Measurements from ENCODE around the gene SLC41A2. TPM values are rescaled to one million over a fixed set of nuclear protein-coding genes. Genes with fewer than 3 reads are reported as not detected.

SLC41A2 gene
- total and polyA plus RNA-seq, 9 of the 15 experiments (the other 6 are each of a cell fraction or from before 2014, with no cell fraction given), result 0.01 to 0.89 (median 0.16) TPM; not detected in 1

GRCh38 chr12:104964167-104964855 lies 6.2 kb upstream of the SLC41A2 start:
- H3K79me2 ChIP-seq (ENCODE audit: control insufficient read depth, insufficient read depth, low read length), result no peaks in the 10 kb centered on the region
- 5% methylated on average over 8 of the region's 8 CpGs for WGBS (ENCODE audit: insufficient coverage, low coverage, missing lambda C conversion rate)
- POLR2A ChIA-PET, result no interaction called here
- H4K20me1 ChIP-seq (replicated peaks; ENCODE audit: control insufficient read depth, insufficient read depth, low read length), result no peaks in the 10 kb centered on the region
- ATAC-seq (no peak), FAIRE-seq (no peak), DNase-seq (ENCODE audit: extremely low read depth in 1 of 4, low spot score in 3 of 4) (no peak)
- BruUV-seq (replicated peaks), result no TSS peak
- no peak overlapping the region for H2AFZ ChIP-seq (ENCODE audit: low read depth, low read length)
- no peak overlapping the region for H3K4me3 ChIP-seq
- H3K9me1 ChIP-seq (ENCODE audit: control insufficient read depth, insufficient read depth, low read length), result no peaks in the 10 kb centered on the region
- H3K27me3 ChIP-seq (ENCODE audit: control insufficient read depth in 2 of 2, insufficient read depth in 2 of 2, low read length in 2 of 2), result peaks cover 6 to 12% of the 10 kb centered on the region in 2 experiments; a peak in 4 of 5 replicates
- H3K27ac ChIP-seq (ENCODE audit: extremely low read depth, low read depth, low read length), result no peak overlapping the region
- no peaks in the 10 kb centered on the region for H3K9me3 ChIP-seq (replicated peaks; ENCODE audit: control insufficient read depth, insufficient read depth, low read depth, low read length)
- intact Hi-C loops (cut with micrococcal nuclease), result no loop called here
- no peak for TF ChIP-seq CEBPZ (IDR thresholded peaks at IDR 0.05; ENCODE audit: borderline replicate concordance, low read depth, low read length)
- TF ChIP-seq RNF2 (IDR thresholded peaks at IDR 0.05), result no peak
- TF ChIP-seq FOXK2 (conservative IDR thresholded peaks at IDR 0.05 in 1 of 2, IDR thresholded peaks at IDR 0.05 in 1 of 2; ENCODE audit: low read depth in 2 of 2), result no peak
- TF ChIP-seq SPI1 (IDR thresholded peaks at IDR 0.05; ENCODE audit: borderline replicate concordance, low read depth, low read length), result no peak
- no peak for TF ChIP-seq ZBTB43 (CRISPR knock-in tag; IDR thresholded peaks at IDR 0.05)
- TF ChIP-seq ZNF280A (IDR thresholded peaks at IDR 0.05; ENCODE audit: low read depth, partially characterized antibody), result no peak
- no peak for TF ChIP-seq KLF1 (tag; IDR thresholded peaks at IDR 0.05)
- TF ChIP-seq XRCC4 (IDR thresholded peaks at IDR 0.05; ENCODE audit: extremely low read depth, insufficient read depth, insufficient read length), result no peak
- TF ChIP-seq TAF9B (IDR thresholded peaks at IDR 0.05; ENCODE audit: partially characterized antibody), result no peak
- TF ChIP-seq CCNT2 (IDR thresholded peaks at IDR 0.05; ENCODE audit: borderline replicate concordance, extremely low read depth, insufficient read length, low read depth, low read length), result no peak
- no peak for TF ChIP-seq NFXL1 (CRISPR knock-in tag; IDR thresholded peaks at IDR 0.05)
- no peak for TF ChIP-seq ZNF445 (CRISPR knock-in tag; IDR thresholded peaks at IDR 0.05; ENCODE audit: low read depth)
- no peak for TF ChIP-seq NR3C1 (CRISPR knock-in tag; IDR thresholded peaks at IDR 0.05)
- no peak for TF ChIP-seq ZNF561 (CRISPR knock-in tag; conservative IDR thresholded peaks at IDR 0.05)
- TF ChIP-seq TOE1 (IDR thresholded peaks at IDR 0.05; ENCODE audit: borderline replicate concordance), result no peak
- TF ChIP-seq TOE1 (CRISPR knock-in tag; IDR thresholded peaks at IDR 0.05; ENCODE audit: borderline replicate concordance, low read depth), result no peak
- H3K4me1 ChIP-seq (replicated peaks in 1 of 2; ENCODE audit: control insufficient read depth in 2 of 2, insufficient read depth in 2 of 2, low read length in 2 of 2), result peaks cover 0 to 8% of the 10 kb centered on the region in 2 experiments; a peak in 2 of 5 replicates
- H3K36me3 ChIP-seq (ENCODE audit: control insufficient read depth, insufficient read depth, low read length), result no peaks in the 10 kb centered on the region
- CTCF ChIA-PET (ENCODE audit: low intra/inter-chr PET ratio), result no interaction called here
- no peak overlapping the region for H3K4me2 ChIP-seq (ENCODE audit: insufficient read depth, low read length)
- in situ Hi-C loops (cut with MboI), result no loop called here
- no peak overlapping the region for H3K9ac ChIP-seq (ENCODE audit: insufficient read depth in 1 of 2, low read depth in 2 of 2, low read length in 2 of 2)

Data from K562 (cell line).